NCI-H446 treated with DMSO at 0.1 percent for 48 hours (cell line): ENCODE data around the gene CCDC197.

ENCODE experiments used
- DNase-seq: peaks from one replicate; lab custom pipeline; 2025; lab: John Stamatoyannopoulos, UW

The CCDC197 gene

GRCh38 chr14:93999573-93999972 lies 2.5 kb downstream of the CCDC197 start:
- DNase-seq = no peak

DNA sequence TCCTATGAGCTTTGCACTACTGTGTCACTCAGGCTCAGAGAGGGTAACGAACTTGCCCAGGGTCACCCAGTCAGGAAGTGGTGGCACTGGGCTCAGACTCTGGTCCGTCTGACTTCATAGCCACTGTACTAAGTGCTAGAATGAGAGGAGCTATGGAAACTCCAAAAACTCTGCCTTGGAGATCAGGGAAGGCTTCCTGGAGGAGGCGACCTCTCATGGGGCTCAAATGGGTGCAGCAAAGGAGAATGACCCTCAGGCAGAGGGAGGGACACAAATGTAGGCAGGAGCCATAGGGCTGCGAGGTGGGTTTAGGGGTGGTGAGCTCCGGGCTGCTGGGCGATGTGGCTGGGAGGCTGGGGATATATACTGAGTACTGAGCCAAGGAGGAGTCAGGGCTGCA lies 3.2 kb downstream of the CCDC197 start:
- DNase-seq = no peak

GRCh38 chr14:94001016-94001415 lies 3.9 kb downstream of the CCDC197 start:
- no peak for DNase-seq

DNA sequence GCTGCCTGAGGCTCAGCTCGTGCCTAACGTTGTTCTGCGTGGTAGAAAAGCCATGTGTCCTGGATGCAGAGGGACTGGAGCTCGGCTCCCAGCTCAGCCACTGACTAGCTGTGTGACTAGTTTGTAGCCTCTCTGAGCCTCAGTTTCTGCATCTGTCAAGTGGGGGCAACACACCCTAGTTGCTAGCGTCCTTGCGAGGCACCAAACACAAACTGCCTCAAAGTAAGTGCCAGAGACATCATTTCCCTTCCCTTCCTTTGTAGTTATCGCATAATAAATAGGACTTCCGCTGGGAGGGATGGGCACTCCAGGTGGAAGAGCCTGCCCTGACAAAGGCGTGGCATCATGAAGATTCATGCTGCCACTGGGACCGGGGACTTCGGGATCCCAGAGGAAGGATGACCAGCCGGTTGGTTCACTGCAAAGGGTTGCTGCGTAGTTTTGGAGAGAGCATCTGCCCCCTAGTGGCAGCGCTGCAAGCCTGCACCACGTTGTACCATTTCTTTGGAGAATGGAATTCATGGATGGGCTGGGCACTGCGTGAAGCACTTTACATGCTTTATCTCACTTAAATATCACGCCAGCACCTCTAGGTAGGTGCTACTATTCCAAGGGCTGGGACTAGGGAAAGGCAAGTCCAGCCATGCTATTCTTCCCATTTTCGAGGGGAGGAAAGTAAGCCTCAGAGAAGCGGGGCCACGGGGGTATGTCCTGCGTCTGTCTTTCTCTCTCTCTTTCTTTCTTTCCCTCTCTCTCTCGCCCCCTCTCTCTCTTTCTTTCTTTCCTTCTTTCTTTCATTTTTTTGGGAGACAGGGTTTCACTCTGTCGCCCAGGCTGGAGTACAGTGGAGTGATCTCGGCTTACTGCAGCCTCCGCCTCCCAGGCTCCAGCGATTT lies 4.6 kb downstream of the CCDC197 start:
- peak; percentile 30 for DNase-seq

- no peak for DNase-seq
Observed at GRCh38 chr14:94003397-94003796, 6.3 kb downstream of the CCDC197 start.

GRCh38 chr14:94004015-94004414 lies 6.9 kb downstream of the CCDC197 start:
- no peak for DNase-seq

GRCh38 chr14:94005324-94006073 lies 8.4 kb downstream of the CCDC197 start:
- DNase-seq = no peak

GRCh38 chr14:94008234-94008633 lies 11.1 kb downstream of the CCDC197 start:
- DNase-seq = no peak

DNA sequence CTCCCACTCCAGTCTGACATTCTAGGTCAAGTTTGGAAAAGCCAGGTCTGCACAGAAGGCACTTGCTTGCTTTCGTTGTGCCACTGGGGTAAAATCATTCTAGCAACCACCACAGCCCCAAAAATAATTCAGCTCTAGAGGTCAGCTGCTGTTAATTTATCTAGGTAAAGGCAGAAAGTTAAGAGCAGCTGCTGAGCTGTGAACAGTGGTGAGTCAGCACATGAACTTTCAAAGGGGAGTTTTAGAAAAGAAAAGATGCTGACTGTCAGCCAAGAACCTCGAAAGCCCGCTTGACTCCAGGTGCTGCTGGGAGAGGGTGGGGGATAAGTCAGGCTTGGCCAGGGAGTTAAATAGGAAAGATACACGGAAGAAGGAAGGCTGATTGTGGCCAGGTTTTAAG lies 12.7 kb downstream of the CCDC197 start:
- DNase-seq = no peak

GRCh38 chr14:94010625-94011024 lies 13.5 kb downstream of the CCDC197 start:
- no peak for DNase-seq

DNA sequence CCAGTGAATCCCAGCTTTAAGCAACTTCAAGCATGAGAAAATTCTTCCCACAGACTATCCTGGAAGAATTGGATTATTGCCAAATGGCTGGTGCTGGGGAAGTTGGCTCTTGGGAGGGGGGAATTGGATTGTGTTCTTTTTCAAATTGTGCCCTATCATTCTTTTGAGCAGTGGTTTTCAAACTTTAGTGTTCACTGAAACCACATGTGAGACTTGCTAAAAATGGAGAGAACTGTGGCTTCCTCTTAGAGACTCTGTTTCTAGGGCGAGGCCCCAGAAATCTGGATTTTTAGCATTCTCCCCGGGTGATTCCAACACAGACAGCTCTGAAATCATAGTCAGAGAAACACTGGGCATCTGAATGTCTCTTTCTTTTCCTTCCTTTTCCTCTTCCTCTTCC lies 14.7 kb downstream of the CCDC197 start:
- no peak for DNase-seq

DNA sequence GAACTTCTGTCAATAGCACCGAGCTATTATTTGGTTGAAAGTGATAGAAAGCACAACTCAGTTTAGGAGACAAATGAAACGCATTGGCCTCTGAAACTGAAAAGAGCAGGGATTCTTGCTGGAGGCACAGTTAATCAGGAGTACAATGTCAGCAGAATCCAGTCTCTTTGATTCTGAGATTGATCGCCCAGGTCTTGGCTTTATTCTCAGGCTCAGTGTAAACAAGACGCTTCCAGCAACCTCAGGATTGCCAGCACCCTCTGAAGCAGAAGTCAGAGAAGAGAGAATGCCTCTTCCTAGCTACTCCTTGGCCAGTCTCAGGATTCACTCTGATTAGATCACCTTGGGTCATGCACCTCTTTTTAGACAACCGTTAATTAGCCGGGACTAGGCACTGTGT lies 17.3 kb downstream of the CCDC197 start:
- DNase-seq = no peak

- no peak for DNase-seq
Observed at GRCh38 chr14:94015223-94015622, 18.1 kb downstream of the CCDC197 start.

- peak; percentile 7 for DNase-seq
Observed at GRCh38 chr14:94016446-94016976, 19.4 kb downstream of the CCDC197 start.

DNA sequence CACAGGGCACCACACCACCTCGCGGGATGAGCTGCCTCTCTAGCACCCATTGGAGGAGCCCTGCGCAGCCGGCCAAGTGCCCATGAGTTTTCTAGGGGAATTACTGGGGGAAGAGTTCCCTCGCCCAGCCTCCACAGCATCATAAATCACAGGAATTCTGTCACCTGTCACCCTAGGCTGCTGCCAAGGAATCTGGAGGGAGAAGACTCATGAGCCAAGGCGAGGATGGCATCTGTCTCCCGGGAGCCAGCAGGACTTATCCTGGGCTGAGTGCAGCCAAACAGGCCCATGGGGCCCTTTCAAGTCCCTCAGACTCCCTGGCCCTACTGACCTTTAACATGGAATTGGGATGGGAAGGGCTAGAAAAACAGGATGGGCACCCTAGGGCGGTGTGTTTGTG lies 21.2 kb downstream of the CCDC197 start:
- peak; percentile 37 for DNase-seq

- DNase-seq = no peak
Observed at GRCh38 chr14:94019329-94019728, 22.2 kb downstream of the CCDC197 start.

GRCh38 chr14:94020267-94020666 lies 23.2 kb downstream of the CCDC197 start:
- no peak for DNase-seq

- DNase-seq = no peak
Observed at GRCh38 chr14:94021001-94021400, 23.9 kb downstream of the CCDC197 start.

DNA sequence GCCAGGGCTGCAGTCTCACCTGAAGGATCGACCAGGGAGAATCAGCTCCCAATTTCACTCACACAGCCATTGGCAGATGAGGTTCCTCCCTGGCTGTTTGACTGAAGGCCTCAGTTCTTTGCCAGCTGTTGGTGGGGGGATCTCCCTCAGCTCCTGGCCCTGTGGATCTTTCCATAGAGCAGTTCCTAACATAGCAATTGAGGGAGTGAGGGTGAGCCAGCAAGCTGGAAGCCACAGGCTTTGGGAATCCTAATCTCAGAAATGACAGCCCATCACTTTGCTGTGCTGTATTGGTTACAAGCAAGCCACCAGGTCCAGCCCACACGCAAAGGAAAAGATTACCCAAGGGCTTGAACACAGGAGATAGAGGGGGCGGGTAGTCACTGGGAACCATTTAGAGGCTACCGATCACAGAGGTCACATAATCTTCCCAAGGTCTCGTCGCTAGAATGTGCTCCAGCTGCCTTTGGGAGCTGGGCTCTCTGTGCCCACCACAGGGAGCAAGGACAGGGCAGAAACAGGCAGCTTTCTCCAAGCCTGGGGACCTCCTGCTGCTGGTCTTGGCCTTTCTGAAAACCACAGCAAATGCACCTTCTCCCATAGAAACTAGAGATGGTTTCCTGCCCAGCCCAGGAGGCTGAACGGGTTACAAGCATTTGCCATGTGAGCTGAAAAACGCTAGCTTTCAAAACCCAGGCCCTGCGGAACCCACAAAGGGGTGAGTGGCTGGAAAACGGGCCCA lies 24.5 kb downstream of the CCDC197 start:
- DNase-seq = no peak

- DNase-seq = no peak
Observed at GRCh38 chr14:94022532-94023411, 25.7 kb downstream of the CCDC197 start.

GRCh38 chr14:94024549-94024948 lies 27.4 kb downstream of the CCDC197 start:
- DNase-seq = no peak
